Gastroesophageal sphincter (tissue), 4 donors: ENCODE measurements around the gene NAA60. TPM values are rescaled to one million over a fixed set of nuclear protein-coding genes. Genes with fewer than 3 reads are reported as not detected.

Source experiments
- ATAC-seq: fragments of 150-250 bp; one replicate; pipeline ENCODE4 v1.9.1; 2016; ENCODE audit warnings: mild to moderate bottlenecking, moderate library complexity
- H3K27ac ChIP-seq, 4 donors: fragments of 200-600 bp; sonication (generic) in 3 of 4; 1 replicate in 3 of 4; 2 replicates in 1 of 4; pipeline ENCODE4 v1.5.1; 2016 to 2019
- H3K27me3 ChIP-seq: fragments of 200-600 bp; sonication (generic); one replicate; pipeline ENCODE4 v1.5.1; 2019
- H3K36me3 ChIP-seq, 2 donors: fragments of 200-600 bp; sonication (generic); one replicate each; pipeline ENCODE4 v1.5.1; 2019; ENCODE audit warnings: control low read depth in 1 of 2
- H3K4me1 ChIP-seq, 3 donors: fragments of 200-600 bp; sonication (generic); 1 replicate in 2 of 3; 2 replicates in 1 of 3; pipeline ENCODE4 v1.5.1; 2016 to 2019; ENCODE audit warnings: control low read depth in 2 of 3
- H3K4me3 ChIP-seq, 2 donors: fragments of 200-600 bp; sonication (generic); one replicate each; pipeline ENCODE4 v1.5.1; 2019; ENCODE audit warnings: mild to moderate bottlenecking in 1 of 2, moderate library complexity in 1 of 2
- H3K9me3 ChIP-seq, 3 donors: fragments of 200-600 bp; sonication (generic); one replicate each; pipeline ENCODE4 v1.5.1; 2017 to 2019; ENCODE audit warnings: control low read depth in 2 of 3
- EP300 ChIP-seq: sonication (generic); formaldehyde crosslinking; IDR thresholded peaks from one replicate; pipeline ENCODE4 v1.6.1; 2017; ENCODE audit warnings: antibody characterized with exemption, mild to moderate bottlenecking
- POLR2A ChIP-seq, 2 donors: fragments of 450-650 bp; IDR thresholded peaks; one replicate each; pipeline ENCODE4 v1.6.1; 2017; ENCODE audit warnings: antibody characterized with exemption in 2 of 2, mild to moderate bottlenecking in 2 of 2, moderate library complexity in 1 of 2
- POLR2AphosphoS5 ChIP-seq: sonication (generic); formaldehyde crosslinking; IDR thresholded peaks from one replicate; pipeline ENCODE4 v1.6.1; 2017; ENCODE audit warnings: antibody characterized with exemption
- WGBS, 2 donors: methylation state at CpG; one replicate each; pipeline ENCODE4 v1.1.5; 2018; ENCODE audit warnings: low coverage in 1 of 2; 5-methylcytosine and 5-hydroxymethylcytosine counted together
- total RNA-seq, 4 donors: library from RNA; depleted of rRNA; stranded (reverse); fragments of >200 nt; gene quantifications; one replicate each; pipeline ENCODE4 v1.1.0, GENCODE V29; 2016
- TF ChIP-seq, protein P1 (sequence below), 4 experiments: fragments of 200-600 bp in 2 of 4; fragments of 450-650 bp in 2 of 4; sonication (generic) in 1 of 4; IDR thresholded peaks; one replicate each; pipeline ENCODE4 v1.5.1; 2017 to 2019; ENCODE audit warnings: antibody characterized with exemption in 4 of 4, mild to moderate bottlenecking in 2 of 4, moderate library complexity in 2 of 4

The NAA60 gene
- total RNA-seq, 4 donors from 2014 or later = 18.6 to 35.1 (median 28.5) TPM

DNA sequence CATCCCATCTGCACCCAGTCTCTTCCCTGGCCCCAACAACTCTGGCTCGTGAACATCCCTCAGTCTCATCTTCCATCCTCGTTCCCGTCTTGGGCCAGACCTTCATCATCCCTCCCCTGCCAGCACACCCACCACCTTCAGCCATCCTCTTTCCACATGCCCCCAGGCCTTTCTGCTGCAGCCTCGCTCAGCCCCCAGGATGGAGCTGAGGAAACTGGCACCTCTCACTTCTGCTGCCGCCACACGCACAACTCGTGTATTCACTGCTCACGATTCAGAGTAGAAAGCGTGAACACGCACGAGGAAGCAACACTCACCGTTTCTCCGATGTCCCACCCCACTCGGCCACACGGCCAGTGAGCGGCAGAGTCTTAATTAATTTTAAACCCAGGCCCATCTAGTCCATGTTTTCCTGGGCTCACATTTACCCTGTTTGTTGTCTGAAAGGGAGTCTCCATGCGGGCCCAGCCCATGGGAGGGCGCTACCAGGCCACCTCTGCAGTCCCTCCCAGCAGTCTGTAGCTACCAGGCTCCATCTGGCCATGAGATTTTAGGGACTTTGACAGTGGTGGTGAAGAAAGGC lies 39.3 kb downstream of the NAA60 start:
- no peak for ATAC-seq
- TF ChIP-seq, protein P1, sequence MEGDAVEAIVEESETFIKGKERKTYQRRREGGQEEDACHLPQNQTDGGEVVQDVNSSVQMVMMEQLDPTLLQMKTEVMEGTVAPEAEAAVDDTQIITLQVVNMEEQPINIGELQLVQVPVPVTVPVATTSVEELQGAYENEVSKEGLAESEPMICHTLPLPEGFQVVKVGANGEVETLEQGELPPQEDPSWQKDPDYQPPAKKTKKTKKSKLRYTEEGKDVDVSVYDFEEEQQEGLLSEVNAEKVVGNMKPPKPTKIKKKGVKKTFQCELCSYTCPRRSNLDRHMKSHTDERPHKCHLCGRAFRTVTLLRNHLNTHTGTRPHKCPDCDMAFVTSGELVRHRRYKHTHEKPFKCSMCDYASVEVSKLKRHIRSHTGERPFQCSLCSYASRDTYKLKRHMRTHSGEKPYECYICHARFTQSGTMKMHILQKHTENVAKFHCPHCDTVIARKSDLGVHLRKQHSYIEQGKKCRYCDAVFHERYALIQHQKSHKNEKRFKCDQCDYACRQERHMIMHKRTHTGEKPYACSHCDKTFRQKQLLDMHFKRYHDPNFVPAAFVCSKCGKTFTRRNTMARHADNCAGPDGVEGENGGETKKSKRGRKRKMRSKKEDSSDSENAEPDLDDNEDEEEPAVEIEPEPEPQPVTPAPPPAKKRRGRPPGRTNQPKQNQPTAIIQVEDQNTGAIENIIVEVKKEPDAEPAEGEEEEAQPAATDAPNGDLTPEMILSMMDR (IDR thresholded peaks at IDR 0.05) = no peak
- TF ChIP-seq POLR2A (IDR thresholded peaks at IDR 0.05) = no peak
- TF ChIP-seq POLR2AphosphoS5 = no peak
- TF ChIP-seq EP300 = no peak
- Histone ChIP-seq H3K27ac (no peak overlapping the region), H3K4me3 (no peak overlapping the region), H3K4me1 (no peaks in the 10 kb centered on the region), H3K36me3 (peaks cover 0 to 99% of the 10 kb centered on the region in 2 donors), H3K27me3 (no peaks in the 10 kb centered on the region), H3K9me3 (no peaks in the 10 kb centered on the region)
- 90 to 94% methylated on average over 8 to 9 of the region's 18 CpGs for WGBS, 2 donors

DNA sequence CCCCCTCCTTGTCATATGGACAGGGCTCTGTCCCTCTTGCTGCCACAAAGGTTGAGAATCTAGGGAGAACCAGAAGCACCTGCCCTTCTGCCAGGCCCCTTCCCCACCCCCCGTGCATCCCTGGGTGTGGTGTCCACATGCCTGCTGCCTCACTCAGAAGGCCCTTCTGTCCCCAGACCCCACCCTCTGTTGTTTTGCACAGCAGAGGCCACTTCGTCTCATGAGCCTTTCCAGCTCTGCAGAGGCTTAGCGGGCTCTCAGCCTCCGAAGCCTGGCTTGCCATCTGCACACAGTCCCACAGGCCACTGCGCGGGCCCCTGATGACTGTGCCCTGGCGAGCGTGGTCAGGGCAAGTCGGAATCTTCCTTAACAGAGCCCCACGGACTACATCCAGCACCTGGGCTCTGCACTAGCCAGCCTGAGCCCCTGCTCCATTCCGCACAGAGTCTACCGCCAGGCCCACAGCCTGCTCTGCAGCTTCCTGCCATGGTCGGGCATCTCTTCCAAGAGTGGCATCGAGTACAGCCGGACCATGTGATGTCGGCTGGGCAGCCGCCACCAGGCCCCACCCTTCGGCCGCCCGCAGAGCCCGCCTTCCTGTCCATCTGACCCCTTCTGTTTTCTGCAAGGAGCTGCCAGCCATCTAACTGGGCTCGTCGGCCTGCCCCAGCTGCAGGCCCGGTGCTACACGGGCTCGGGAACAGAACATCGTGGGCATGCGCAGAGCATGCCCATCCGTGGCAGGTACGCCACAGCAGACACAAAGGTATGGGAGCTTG lies 41.0 kb downstream of the NAA60 start:
- peaks cover 0 to 87% of the 10 kb centered on the region in 2 donors for H3K36me3 ChIP-seq

DNA sequence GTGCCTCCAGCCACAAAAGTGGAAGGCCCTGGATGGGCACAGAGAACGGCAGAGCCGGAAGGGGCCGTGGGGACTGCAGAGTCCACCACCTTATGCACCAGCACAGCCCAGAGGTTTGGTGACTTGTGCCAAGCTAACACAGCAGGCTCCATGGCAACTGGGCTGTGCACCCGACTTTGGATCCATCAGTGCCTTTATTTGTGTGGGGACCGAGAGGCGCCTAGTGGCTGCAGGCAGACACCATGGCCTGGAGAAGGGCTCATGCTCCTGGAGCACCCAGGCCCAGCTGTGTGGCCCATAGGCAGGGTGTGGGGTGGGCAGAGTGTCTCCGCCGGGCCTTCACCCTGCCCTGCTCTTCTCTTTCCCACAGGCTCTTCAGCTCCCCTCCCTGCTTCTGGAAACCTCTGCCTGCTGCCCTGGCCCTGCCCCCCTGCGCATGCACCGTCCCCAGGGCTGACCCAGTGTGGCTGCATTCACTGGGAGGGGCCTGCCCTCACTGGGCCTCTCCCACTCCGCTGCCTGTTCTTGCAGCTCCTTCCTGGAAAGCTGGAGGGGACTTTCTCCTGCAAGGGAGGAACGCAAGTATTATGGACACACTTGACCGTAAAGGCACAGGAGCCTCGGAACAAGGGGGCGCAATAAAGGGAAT lies 41.7 kb downstream of the NAA60 start:
- WGBS, 2 donors = 86 to 100% methylated on average over 2 to 6 of the region's 15 CpGs
- peaks cover 0 to 80% of the 10 kb centered on the region in 2 donors for H3K36me3 ChIP-seq

More for the DNA sequence above, 41.0 kb downstream of the NAA60 start:
- no peaks in the 10 kb centered on the region for H3K27me3 ChIP-seq
- no peak overlapping the region for H3K4me3 ChIP-seq
- no peaks in the 10 kb centered on the region for H3K9me3 ChIP-seq
- H3K4me1 ChIP-seq = no peaks in the 10 kb centered on the region
- ATAC-seq = no peak
- H3K27ac ChIP-seq = no peak overlapping the region
- TF ChIP-seq, protein P1 (IDR thresholded peaks at IDR 0.05) = no peak
- TF ChIP-seq POLR2A (IDR thresholded peaks at IDR 0.05) (no peak), EP300 (no peak), POLR2AphosphoS5 (no peak)
- 80% methylated on average over 1 of the region's 30 CpGs; no CpG with 5 or more reads in 1 of the 2 donors for WGBS, 2 donors

DNA sequence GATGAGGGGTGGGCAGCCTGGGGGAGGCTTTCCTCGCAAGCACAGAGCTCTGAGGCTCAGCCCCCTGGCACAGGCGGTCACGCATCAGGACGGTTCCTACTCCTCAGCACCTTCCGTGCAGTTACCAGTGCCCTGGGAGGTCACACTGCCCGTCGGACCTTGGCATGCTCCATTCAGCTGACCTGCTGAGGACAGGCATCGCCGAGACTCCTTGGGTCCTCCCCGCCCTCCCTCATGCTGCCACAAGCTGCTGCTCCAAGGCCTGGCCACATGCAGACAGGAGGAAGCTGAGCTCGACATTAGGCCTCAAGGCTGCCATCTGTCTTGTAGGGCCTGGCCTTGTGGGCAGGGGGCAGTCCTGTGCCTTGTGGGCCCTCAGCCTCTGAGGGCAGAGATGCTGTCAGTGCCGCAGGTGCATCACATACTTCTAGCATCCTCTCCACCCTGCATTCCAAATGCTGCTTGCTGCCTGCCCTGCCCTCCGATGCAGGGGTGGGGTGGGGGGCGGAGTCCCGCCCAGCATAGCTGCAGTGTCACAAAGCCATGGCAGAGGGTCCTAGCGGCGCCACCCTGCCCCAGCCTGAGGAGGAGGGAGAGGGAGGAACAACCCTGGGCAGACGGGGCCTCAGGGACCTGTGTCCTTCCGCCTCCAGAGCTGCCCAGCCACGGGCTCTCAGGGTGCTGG lies 42.5 kb downstream of the NAA60 start:
- no peaks in the 10 kb centered on the region for H3K27me3 ChIP-seq
- no peak overlapping the region for H3K27ac ChIP-seq
- no peaks in the 10 kb centered on the region for H3K9me3 ChIP-seq
- ATAC-seq = no peak
- no CpG with 5 or more reads among the region's 20 CpGs for WGBS, 2 donors
- peaks cover 0 to 73% of the 10 kb centered on the region in 2 donors for H3K36me3 ChIP-seq
- H3K4me1 ChIP-seq = peaks cover 0 to 2% (median 0%) of the 10 kb centered on the region in 3 donors
- H3K4me3 ChIP-seq = no peak overlapping the region
- TF ChIP-seq, protein P1 (IDR thresholded peaks at IDR 0.05) = no peak
- no peak for TF ChIP-seq POLR2AphosphoS5
- no peak for TF ChIP-seq POLR2A (IDR thresholded peaks at IDR 0.05)
- no peak for TF ChIP-seq EP300

More for the DNA sequence above, 41.7 kb downstream of the NAA60 start:
- H3K4me1 ChIP-seq = no peaks in the 10 kb centered on the region
- no peak overlapping the region for H3K27ac ChIP-seq
- TF ChIP-seq, protein P1 (IDR thresholded peaks at IDR 0.05) = no peak
- TF ChIP-seq EP300 (no peak), POLR2A (IDR thresholded peaks at IDR 0.05) (no peak), POLR2AphosphoS5 (no peak)
- no peaks in the 10 kb centered on the region for H3K9me3 ChIP-seq
- H3K4me3 ChIP-seq = no peak overlapping the region
- ATAC-seq = no peak
- no peaks in the 10 kb centered on the region for H3K27me3 ChIP-seq
